HG03097 (cell line): Measurements from ENCODE around the gene RSPH1.

Experiments
- ATAC-seq: cut with Tn5 transposase; IDR thresholded peaks from one replicate; pipeline ENCODE4 v1.9.1; 2021; ENCODE audit not compliant: unreplicated experiment, low FRiP score

The RSPH1 gene

GRCh38 chr21:42433946-42434551 is 62.0 kb downstream of the RSPH1 start:
- no peak for ATAC-seq

GRCh38 chr21:42432695-42433094 is 63.3 kb downstream of the RSPH1 start:
- no peak for ATAC-seq

- ATAC-seq: no peak
Observed at GRCh38 chr21:42431196-42431595, 64.8 kb downstream of the RSPH1 start.

GRCh38 chr21:42430521-42430920 is 65.5 kb downstream of the RSPH1 start:
- no peak for ATAC-seq

- no peak for ATAC-seq
Observed at GRCh38 chr21:42429856-42430255, 66.2 kb downstream of the RSPH1 start.

- ATAC-seq: no peak
Observed at GRCh38 chr21:42429021-42429420, 67.0 kb downstream of the RSPH1 start.

- no peak for ATAC-seq
Observed at GRCh38 chr21:42427809-42428419, 68.1 kb downstream of the RSPH1 start.

- ATAC-seq: no peak
Observed at GRCh38 chr21:42426876-42427480, 69.0 kb downstream of the RSPH1 start.

- ATAC-seq: no peak
Observed at GRCh38 chr21:42426424-42426823, 69.6 kb downstream of the RSPH1 start.

- no peak for ATAC-seq
Observed at GRCh38 chr21:42425591-42425990, 70.4 kb downstream of the RSPH1 start.

- no peak for ATAC-seq
Observed at GRCh38 chr21:42424914-42425541, 71.0 kb downstream of the RSPH1 start.

- no peak for ATAC-seq
Observed at GRCh38 chr21:42423685-42424084, 72.3 kb downstream of the RSPH1 start.

GRCh38 chr21:42423197-42423675 is 72.8 kb downstream of the RSPH1 start:
- ATAC-seq: no peak
